GM23338 (cell line): Measurements from ENCODE around the gene FAM219A. TPM values are rescaled to one million over a fixed set of nuclear protein-coding genes. Genes with fewer than 3 reads are reported as not detected.
A peak's percentile ranks its signal among the peaks of the same experiment; 100 is the strongest.

ENCODE experiments used
- ATAC-seq: fragments of 200-7000 bp; cut with Tn5 transposase; 3 replicates; pipeline ENCODE4 v1.9.1; 2020
- DNase-seq: peaks from one replicate; pipeline ENCODE4 v3.0.0-alpha.2; 2015; ENCODE audit warnings: low spot score
- H2AFZ ChIP-seq: fragments of 200-600 bp; sonication (generic); 2 replicates; pipeline ENCODE4 v1.8.0; 2016; ENCODE audit warnings: antibody characterized with exemption, mild to moderate bottlenecking, moderate library complexity
- H3F3A ChIP-seq: fragments of 200-600 bp; sonication (generic); replicated peaks from 2 replicates; pipeline ENCODE4 v1.8.0; 2017; ENCODE audit warnings: antibody characterized with exemption, mixed run types, low read depth
- H3K27ac ChIP-seq: fragments of 200-600 bp; sonication (generic); 2 replicates; pipeline ENCODE4 v1.6.1; 2016; ENCODE audit warnings: low read depth
- H3K27me3 ChIP-seq: fragments of 200-600 bp; sonication (generic); 2 replicates; pipeline ENCODE4 v1.8.0; 2016; ENCODE audit warnings: mild to moderate bottlenecking, mixed run types, moderate library complexity; ENCODE audit not compliant: insufficient read depth
- H3K36me3 ChIP-seq: fragments of 200-600 bp; sonication (generic); 2 replicates; pipeline ENCODE4 v1.8.0; 2016; ENCODE audit warnings: mild to moderate bottlenecking; ENCODE audit not compliant: insufficient read depth
- H3K4me1 ChIP-seq: fragments of 200-600 bp; sonication (generic); 2 replicates; pipeline ENCODE4 v1.8.0; 2016; ENCODE audit warnings: mild to moderate bottlenecking, moderate library complexity; ENCODE audit not compliant: insufficient read depth
- H3K4me2 ChIP-seq: fragments of 200-600 bp; sonication (generic); 2 replicates; pipeline ENCODE4 v1.7.1; 2017; ENCODE audit warnings: mixed run types
- H3K4me3 ChIP-seq: fragments of 200-600 bp; sonication (generic); 2 replicates; pipeline ENCODE4 v1.6.1; 2016; ENCODE audit warnings: mixed run types
- H3K79me2 ChIP-seq: fragments of 200-600 bp; sonication (generic); replicated peaks from 2 replicates; pipeline ENCODE4 v1.8.0; 2017; ENCODE audit warnings: mild to moderate bottlenecking; ENCODE audit not compliant: insufficient read depth
- H3K9me2 ChIP-seq: fragments of 200-600 bp; sonication (generic); 2 replicates; pipeline ENCODE4 v1.8.0; 2017; ENCODE audit not compliant: insufficient read depth
- H4K20me1 ChIP-seq: fragments of 200-600 bp; sonication (generic); replicated peaks from 2 replicates; pipeline ENCODE4 v1.8.0; 2017; ENCODE audit warnings: mild to moderate bottlenecking; ENCODE audit not compliant: insufficient read depth
- H3K27ac Mint-ChIP-seq: 2 replicates; pipeline ENCODE4 v1.8.0; 2020; ENCODE audit warnings: inconsistent platforms, mild to moderate bottlenecking, moderate library complexity, mixed read lengths
- H3K27me3 Mint-ChIP-seq: 3 replicates; pipeline ENCODE4 v1.8.0; 2022; ENCODE audit warnings: low read depth, mild to moderate bottlenecking, moderate library complexity, mixed read lengths, inconsistent platforms; ENCODE audit not compliant: insufficient read depth, poor library complexity
- H3K36me3 Mint-ChIP-seq: 3 replicates; pipeline ENCODE4 v1.8.0; 2021; ENCODE audit warnings: low read depth, mild to moderate bottlenecking, inconsistent platforms, moderate library complexity, mixed read lengths
- H3K4me1 Mint-ChIP-seq: 3 replicates; pipeline ENCODE4 v1.8.0; 2020; ENCODE audit warnings: mild to moderate bottlenecking, inconsistent platforms, mixed read lengths
- H3K4me3 Mint-ChIP-seq: 3 replicates; pipeline ENCODE4 v1.8.0; 2021; ENCODE audit warnings: moderate library complexity, mild to moderate bottlenecking, inconsistent platforms, mixed read lengths
- H3K9me3 Mint-ChIP-seq: 3 replicates; pipeline ENCODE4 v1.8.0; 2020; ENCODE audit warnings: moderate library complexity, mild to moderate bottlenecking, inconsistent platforms, mixed read lengths
- ETS1 ChIP-seq: IDR thresholded peaks from 2 replicates; pipeline ENCODE4 v1.6.1; 2016; ENCODE audit warnings: antibody characterized with exemption
- EZH2 ChIP-seq: fragments of 200-600 bp; sonication (generic); IDR thresholded peaks from one replicate; pipeline ENCODE4 v1.8.0; 2017; ENCODE audit warnings: antibody characterized with exemption, mild to moderate bottlenecking, low read depth; ENCODE audit not compliant: unreplicated experiment
- EZH2phosphoT487 ChIP-seq: fragments of 200-600 bp; sonication (generic); IDR thresholded peaks from one replicate; pipeline ENCODE4 v1.8.1; 2018; ENCODE audit warnings: antibody characterized with exemption; ENCODE audit not compliant: unreplicated experiment
- JUNB ChIP-seq: IDR thresholded peaks from one replicate; pipeline ENCODE4 v1.6.1; 2016; ENCODE audit warnings: antibody characterized with exemption; ENCODE audit not compliant: unreplicated experiment
- NANOG ChIP-seq: IDR thresholded peaks from 2 replicates; pipeline ENCODE4 v1.6.1; 2016; ENCODE audit warnings: antibody characterized with exemption, borderline replicate concordance
- POLR2AphosphoS5 ChIP-seq: IDR thresholded peaks from 2 replicates; pipeline ENCODE4 v1.6.1; 2016; ENCODE audit warnings: antibody characterized with exemption, low read depth
- STAT1 ChIP-seq: IDR thresholded peaks from one replicate; pipeline ENCODE4 v1.6.1; 2016; ENCODE audit warnings: antibody characterized with exemption; ENCODE audit not compliant: unreplicated experiment
- polyA plus RNA-seq: library from polyadenylated mRNA; unstranded; fragments of >200 nt; fragmentation: Nextera tagmentation; extraction: Ambion mirVana; gene quantifications from 2 replicates; pipeline ENCODE4 v1.2.1, GENCODE V29; 2016
- total RNA-seq: library from RNA; depleted of rRNA; stranded (reverse); fragments of >200 nt; shearing (Covaris generic); gene quantifications from 2 replicates; pipeline ENCODE4 v1.2.3, GENCODE V29; 2014
- TF ChIP-seq, protein P1 (sequence below), 2 experiments: fragments of 200-600 bp in 1 of 2; sonication (generic) in 1 of 2; conservative IDR thresholded peaks; 2 replicates each; pipeline versions ENCODE4 v1.5.1 to v1.6.1; 2016 to 2017; ENCODE audit warnings: antibody characterized with exemption in 2 of 2, low read depth in 2 of 2, mild to moderate bottlenecking in 2 of 2, moderate library complexity in 1 of 2
- TF ChIP-seq, protein P2 (sequence below): IDR thresholded peaks from one replicate; pipeline ENCODE4 v1.6.1; 2018; ENCODE audit warnings: antibody characterized with exemption; ENCODE audit not compliant: unreplicated experiment

FAM219A gene
- total and polyA plus RNA-seq, 2 experiments from 2014 or later = 3.8 to 7.2 TPM

DNA sequence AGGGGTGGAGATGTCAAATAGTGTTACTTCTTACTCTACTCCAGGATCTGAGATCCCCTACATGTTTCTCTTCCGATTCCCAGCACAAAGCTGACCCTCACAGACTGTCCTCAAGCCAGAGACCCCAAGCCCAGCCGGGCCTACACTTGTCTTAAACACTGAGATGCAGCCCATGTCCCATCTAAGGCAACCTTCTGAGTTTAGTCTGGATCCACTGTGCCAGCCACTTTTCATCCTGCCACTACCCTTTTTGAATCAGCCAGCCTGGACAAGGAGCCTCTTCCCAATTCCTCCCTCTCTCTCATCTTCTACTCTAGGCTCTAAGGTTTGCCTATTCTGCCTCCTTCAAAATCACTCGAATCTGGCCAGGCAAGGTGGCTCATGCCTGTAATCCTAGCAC is 75.5 kb downstream of the FAM219A start:
- Mint-ChIP-seq H3K36me3 (no peaks in the 10 kb centered on the region), H3K4me1 (peaks cover 10% of the 10 kb centered on the region), H3K27me3 (peaks cover 33% of the 10 kb centered on the region), H3K27ac (no peak overlapping the region), H3K9me3 (no peaks in the 10 kb centered on the region; the same call in 2 of the 3 replicates), H3K4me3 (no peak overlapping the region)
- Histone ChIP-seq H2AFZ (no peak overlapping the region), H4K20me1 (no peaks in the 10 kb centered on the region), H3K4me3 (no peak overlapping the region), H3K79me2 (no peaks in the 10 kb centered on the region), H3K4me1 (peaks cover 10% of the 10 kb centered on the region), H3K27me3 (peaks cover 44% of the 10 kb centered on the region), H3F3A (no peaks in the 10 kb centered on the region; the same call in 1 of the 2 replicates), H3K4me2 (no peak overlapping the region), H3K9me2 (no peaks in the 10 kb centered on the region), H3K27ac (no peak overlapping the region), H3K36me3 (no peaks in the 10 kb centered on the region)
- DNase-seq (no peak), ATAC-seq (no peak)
- TF ChIP-seq EZH2 (no peak), POLR2AphosphoS5 (no peak), JUNB (no peak), STAT1 (no peak), NANOG (no peak), EZH2phosphoT487 (no peak)
- TF ChIP-seq, protein P1, sequence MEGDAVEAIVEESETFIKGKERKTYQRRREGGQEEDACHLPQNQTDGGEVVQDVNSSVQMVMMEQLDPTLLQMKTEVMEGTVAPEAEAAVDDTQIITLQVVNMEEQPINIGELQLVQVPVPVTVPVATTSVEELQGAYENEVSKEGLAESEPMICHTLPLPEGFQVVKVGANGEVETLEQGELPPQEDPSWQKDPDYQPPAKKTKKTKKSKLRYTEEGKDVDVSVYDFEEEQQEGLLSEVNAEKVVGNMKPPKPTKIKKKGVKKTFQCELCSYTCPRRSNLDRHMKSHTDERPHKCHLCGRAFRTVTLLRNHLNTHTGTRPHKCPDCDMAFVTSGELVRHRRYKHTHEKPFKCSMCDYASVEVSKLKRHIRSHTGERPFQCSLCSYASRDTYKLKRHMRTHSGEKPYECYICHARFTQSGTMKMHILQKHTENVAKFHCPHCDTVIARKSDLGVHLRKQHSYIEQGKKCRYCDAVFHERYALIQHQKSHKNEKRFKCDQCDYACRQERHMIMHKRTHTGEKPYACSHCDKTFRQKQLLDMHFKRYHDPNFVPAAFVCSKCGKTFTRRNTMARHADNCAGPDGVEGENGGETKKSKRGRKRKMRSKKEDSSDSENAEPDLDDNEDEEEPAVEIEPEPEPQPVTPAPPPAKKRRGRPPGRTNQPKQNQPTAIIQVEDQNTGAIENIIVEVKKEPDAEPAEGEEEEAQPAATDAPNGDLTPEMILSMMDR (conservative IDR thresholded peaks at IDR 0.05; ENCODE audit: low read depth in 2 of 2) = no peak
- TF ChIP-seq, protein P2, sequence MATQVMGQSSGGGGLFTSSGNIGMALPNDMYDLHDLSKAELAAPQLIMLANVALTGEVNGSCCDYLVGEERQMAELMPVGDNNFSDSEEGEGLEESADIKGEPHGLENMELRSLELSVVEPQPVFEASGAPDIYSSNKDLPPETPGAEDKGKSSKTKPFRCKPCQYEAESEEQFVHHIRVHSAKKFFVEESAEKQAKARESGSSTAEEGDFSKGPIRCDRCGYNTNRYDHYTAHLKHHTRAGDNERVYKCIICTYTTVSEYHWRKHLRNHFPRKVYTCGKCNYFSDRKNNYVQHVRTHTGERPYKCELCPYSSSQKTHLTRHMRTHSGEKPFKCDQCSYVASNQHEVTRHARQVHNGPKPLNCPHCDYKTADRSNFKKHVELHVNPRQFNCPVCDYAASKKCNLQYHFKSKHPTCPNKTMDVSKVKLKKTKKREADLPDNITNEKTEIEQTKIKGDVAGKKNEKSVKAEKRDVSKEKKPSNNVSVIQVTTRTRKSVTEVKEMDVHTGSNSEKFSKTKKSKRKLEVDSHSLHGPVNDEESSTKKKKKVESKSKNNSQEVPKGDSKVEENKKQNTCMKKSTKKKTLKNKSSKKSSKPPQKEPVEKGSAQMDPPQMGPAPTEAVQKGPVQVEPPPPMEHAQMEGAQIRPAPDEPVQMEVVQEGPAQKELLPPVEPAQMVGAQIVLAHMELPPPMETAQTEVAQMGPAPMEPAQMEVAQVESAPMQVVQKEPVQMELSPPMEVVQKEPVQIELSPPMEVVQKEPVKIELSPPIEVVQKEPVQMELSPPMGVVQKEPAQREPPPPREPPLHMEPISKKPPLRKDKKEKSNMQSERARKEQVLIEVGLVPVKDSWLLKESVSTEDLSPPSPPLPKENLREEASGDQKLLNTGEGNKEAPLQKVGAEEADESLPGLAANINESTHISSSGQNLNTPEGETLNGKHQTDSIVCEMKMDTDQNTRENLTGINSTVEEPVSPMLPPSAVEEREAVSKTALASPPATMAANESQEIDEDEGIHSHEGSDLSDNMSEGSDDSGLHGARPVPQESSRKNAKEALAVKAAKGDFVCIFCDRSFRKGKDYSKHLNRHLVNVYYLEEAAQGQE = no peak

DNA sequence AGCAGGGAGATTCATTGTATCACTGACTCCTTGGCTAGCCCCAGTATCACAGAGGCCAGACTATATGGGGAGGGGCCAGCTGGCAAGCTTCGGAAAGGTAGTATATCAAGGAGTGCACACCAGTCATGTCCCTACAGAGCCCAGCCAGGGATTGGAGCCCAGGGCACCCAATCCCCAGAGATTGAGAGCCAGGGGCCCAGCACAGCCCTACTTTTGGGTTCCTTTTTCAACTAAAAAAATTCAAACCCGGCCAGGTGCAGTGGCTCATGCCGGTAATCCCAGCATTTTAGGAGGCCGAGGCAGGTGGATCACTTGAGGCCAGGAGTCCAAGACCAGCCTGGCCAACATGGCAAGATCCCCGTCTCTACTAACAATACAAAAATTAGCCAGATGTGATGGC is 76.3 kb downstream of the FAM219A start:
- Mint-ChIP-seq H3K9me3 (no peaks in the 10 kb centered on the region; the same call in 2 of the 3 replicates), H3K4me3 (peak overlapping the region; percentile 89; the same call in 2 of the 3 replicates), H3K27ac (no peak overlapping the region), H3K4me1 (peaks cover 10% of the 10 kb centered on the region), H3K36me3 (no peaks in the 10 kb centered on the region), H3K27me3 (peaks cover 36% of the 10 kb centered on the region)
- peak overlapping the region; percentile 99; the same call in 1 of the 2 replicates for H2AFZ ChIP-seq
- DNase-seq = no peak
- H3K9me2 ChIP-seq = no peaks in the 10 kb centered on the region
- ATAC-seq = no peak
- H3K27ac ChIP-seq = no peak overlapping the region
- TF ChIP-seq ETS1 = no peak
- H3K4me2 ChIP-seq = peak overlapping the region; percentile 97
- H3K4me1 ChIP-seq = peaks cover 10% of the 10 kb centered on the region
- H4K20me1 ChIP-seq = no peaks in the 10 kb centered on the region
- no peaks in the 10 kb centered on the region for H3K79me2 ChIP-seq
- H3F3A ChIP-seq = no peaks in the 10 kb centered on the region; the same call in 1 of the 2 replicates
- H3K36me3 ChIP-seq = no peaks in the 10 kb centered on the region
- H3K4me3 ChIP-seq = peak overlapping the region; percentile 67; the same call in 1 of the 2 replicates
- H3K27me3 ChIP-seq = peaks cover 44% of the 10 kb centered on the region
